Transverse colon (tissue), 4 donors: ENCODE data around the gene HTD2. TPM values are rescaled to one million over a fixed set of nuclear protein-coding genes. Genes with fewer than 3 reads are reported as not detected.

ENCODE experiments used
- DNase-seq: peaks from one replicate; pipeline ENCODE4 v3.0.0-alpha.2; 2019
- H3K27ac ChIP-seq, 4 donors: fragments of 200-600 bp; sonication (generic); 2 replicates each; pipeline ENCODE4 v1.5.1; 2016 to 2018; ENCODE audit warnings: inconsistent platforms in 4 of 4
- H3K27me3 ChIP-seq: fragments of 200-600 bp; sonication (generic); 2 replicates; pipeline ENCODE4 v1.5.1; 2017; ENCODE audit warnings: inconsistent platforms
- H3K36me3 ChIP-seq, 4 donors: fragments of 200-600 bp; sonication (generic); 2 replicates each; pipeline ENCODE4 v1.5.1; 2017 to 2019; ENCODE audit warnings: inconsistent platforms in 4 of 4
- H3K4me1 ChIP-seq, 4 donors: fragments of 200-600 bp; sonication (generic); 2 replicates each; pipeline ENCODE4 v1.5.1; 2017 to 2020; ENCODE audit warnings: inconsistent platforms in 4 of 4
- H3K4me3 ChIP-seq, 4 donors: fragments of 200-600 bp; sonication (generic); 1 replicate in 1 of 4; 2 replicates in 3 of 4; pipeline versions ENCODE4 v1.5.1 to v1.6.1; 2017 to 2019; ENCODE audit warnings: inconsistent platforms in 4 of 4
- H3K9me3 ChIP-seq, 2 donors: fragments of 200-600 bp; sonication (generic); 2 replicates each; pipeline ENCODE4 v1.5.1; 2017 to 2019; ENCODE audit warnings: inconsistent platforms in 2 of 2
- EP300 ChIP-seq: sonication (generic); formaldehyde crosslinking; IDR thresholded peaks from one replicate; pipeline ENCODE4 v1.6.1; 2017; ENCODE audit warnings: antibody characterized with exemption, low read depth
- POLR2A ChIP-seq: fragments of 450-650 bp; IDR thresholded peaks from one replicate; pipeline ENCODE4 v1.6.1; 2016; ENCODE audit warnings: antibody characterized with exemption, mild to moderate bottlenecking, moderate library complexity
- POLR2AphosphoS5 ChIP-seq, 3 donors: sonication (generic); formaldehyde crosslinking; IDR thresholded peaks; one replicate each; pipeline ENCODE4 v1.6.1; 2016; ENCODE audit warnings: antibody characterized with exemption in 3 of 3
- WGBS, 2 donors: methylation state at CpG; one replicate each; pipeline ENCODE4 v1.1.5; 2018; ENCODE audit warnings: low coverage in 1 of 2; 5-methylcytosine and 5-hydroxymethylcytosine counted together
- in situ Hi-C, 4 donors: fragments of 200-750 bp; cut with MboI; loops; one replicate each; pipeline versions ENCODE4 v1.15.0 to v1.15.1; 2017; ENCODE audit warnings: low sequenced_read_pairs in 3 of 4, low pct_ligation_motif_present in 1 of 4, low pct_unique_long_range_greater_than_20kb in 1 of 4
- intact Hi-C: fragments of 100-400 bp; cut with DNase I; formaldehyde crosslinking; loops from one replicate; pipeline ENCODE4 v1.15.1; 2023; ENCODE audit warnings: low total_unique reads
- total RNA-seq, 4 donors: library from RNA; depleted of rRNA; stranded (reverse); fragments of >200 nt; gene quantifications; one replicate each; pipeline ENCODE4 v1.1.0, GENCODE V29; 2016
- TF ChIP-seq, protein P1 (sequence below), 5 experiments: fragments of 200-600 bp in 3 of 5; fragments of 450-650 bp in 2 of 5; sonication (generic) in 3 of 5; IDR thresholded peaks; 1 replicate in 2 of 5; 2 replicates in 3 of 5; pipeline ENCODE4 v1.5.1; 2016 to 2017; ENCODE audit warnings: antibody characterized with exemption in 5 of 5, inconsistent platforms in 3 of 5, mild to moderate bottlenecking in 2 of 5, moderate library complexity in 1 of 5

Gene HTD2
- total RNA-seq, 4 donors from 2014 or later: 11.1 to 16.9 (median 16.7) TPM; not detected in 1

GRCh38 chr3:58322793-58323192 lies 16.5 kb downstream of the HTD2 start:
- TF ChIP-seq EP300 (no peak), POLR2A (no peak), POLR2AphosphoS5 (IDR thresholded peaks at IDR 0.05) (no peak)
- TF ChIP-seq, protein P1, sequence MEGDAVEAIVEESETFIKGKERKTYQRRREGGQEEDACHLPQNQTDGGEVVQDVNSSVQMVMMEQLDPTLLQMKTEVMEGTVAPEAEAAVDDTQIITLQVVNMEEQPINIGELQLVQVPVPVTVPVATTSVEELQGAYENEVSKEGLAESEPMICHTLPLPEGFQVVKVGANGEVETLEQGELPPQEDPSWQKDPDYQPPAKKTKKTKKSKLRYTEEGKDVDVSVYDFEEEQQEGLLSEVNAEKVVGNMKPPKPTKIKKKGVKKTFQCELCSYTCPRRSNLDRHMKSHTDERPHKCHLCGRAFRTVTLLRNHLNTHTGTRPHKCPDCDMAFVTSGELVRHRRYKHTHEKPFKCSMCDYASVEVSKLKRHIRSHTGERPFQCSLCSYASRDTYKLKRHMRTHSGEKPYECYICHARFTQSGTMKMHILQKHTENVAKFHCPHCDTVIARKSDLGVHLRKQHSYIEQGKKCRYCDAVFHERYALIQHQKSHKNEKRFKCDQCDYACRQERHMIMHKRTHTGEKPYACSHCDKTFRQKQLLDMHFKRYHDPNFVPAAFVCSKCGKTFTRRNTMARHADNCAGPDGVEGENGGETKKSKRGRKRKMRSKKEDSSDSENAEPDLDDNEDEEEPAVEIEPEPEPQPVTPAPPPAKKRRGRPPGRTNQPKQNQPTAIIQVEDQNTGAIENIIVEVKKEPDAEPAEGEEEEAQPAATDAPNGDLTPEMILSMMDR (IDR thresholded peaks at IDR 0.05): no peak
- H3K36me3 ChIP-seq: peaks cover 0 to 7% (median 0%) of the 10 kb centered on the region in 4 donors
- H3K4me1 ChIP-seq: peaks cover 3 to 12% (median 10%) of the 10 kb centered on the region in 4 donors
- intact Hi-C loops (no loop called here), in situ Hi-C loops (loop anchor here in 3 of 4 donors (5.0 to 25.0 kb wide), 4 partner anchors 92 to 215 kb away; partner anchors contain the start of gene ACOX2 (in 2 of the 3))
- 67 to 70% methylated on average over 1 of the region's 1 CpG for WGBS, 2 donors
- H3K27ac ChIP-seq: no peak overlapping the region
- H3K4me3 ChIP-seq: no peak overlapping the region
- H3K27me3 ChIP-seq: no peaks in the 10 kb centered on the region
- H3K9me3 ChIP-seq: no peaks in the 10 kb centered on the region
- no peak for DNase-seq

DNA sequence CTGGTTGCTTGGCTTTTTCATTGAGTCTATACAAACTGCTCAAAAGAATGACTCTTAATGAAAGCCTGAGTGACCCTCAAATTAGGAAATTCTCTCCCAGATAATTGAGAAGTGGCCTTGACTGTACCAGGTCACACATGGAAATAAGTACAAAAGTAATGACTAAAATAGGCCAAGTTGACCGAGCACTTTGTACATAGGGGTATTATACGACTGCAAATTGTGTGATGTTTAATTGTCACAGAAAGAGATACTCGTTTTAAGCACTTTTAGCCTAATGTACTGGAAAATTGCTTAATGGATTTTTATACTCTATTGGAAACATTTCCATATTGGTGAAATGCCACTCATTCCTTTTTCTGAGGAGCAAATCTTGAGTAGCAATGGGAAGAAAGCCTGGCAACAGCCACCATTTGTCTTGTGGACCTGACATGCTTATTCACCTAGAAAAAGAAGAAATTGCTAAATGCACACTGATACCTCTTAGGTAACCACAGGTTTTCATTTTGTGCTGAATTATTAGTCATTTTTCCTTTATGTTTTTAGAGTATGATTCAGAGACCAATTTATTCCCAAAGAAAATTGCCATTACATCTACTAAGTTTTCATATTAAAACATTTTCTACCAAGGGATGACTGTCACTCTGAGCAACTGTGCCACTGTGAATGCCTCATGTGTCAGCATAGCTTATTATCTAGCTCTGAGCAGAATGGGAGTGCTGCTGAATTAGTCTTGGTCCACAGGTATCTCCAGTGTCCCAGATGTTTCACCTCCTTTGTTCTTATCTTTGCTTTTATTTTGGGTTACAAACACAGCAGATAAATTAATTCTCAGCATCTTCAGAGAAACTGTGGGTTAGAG lies 17.4 kb downstream of the HTD2 start:
- intact Hi-C loops: no loop called here
- DNase-seq: no peak
- no peak overlapping the region for H3K4me3 ChIP-seq
- TF ChIP-seq EP300 (no peak), POLR2A (no peak), POLR2AphosphoS5 (IDR thresholded peaks at IDR 0.05) (no peak)
- TF ChIP-seq, protein P1 (IDR thresholded peaks at IDR 0.05): no peak
- no peaks in the 10 kb centered on the region for H3K27me3 ChIP-seq
- peaks cover 3 to 12% (median 10%) of the 10 kb centered on the region in 4 donors for H3K4me1 ChIP-seq
- no peaks in the 10 kb centered on the region for H3K9me3 ChIP-seq
- no peaks in the 10 kb centered on the region for H3K36me3 ChIP-seq
- no peak overlapping the region for H3K27ac ChIP-seq
- in situ Hi-C loops: loop anchor here in 3 of 4 donors (5.0 to 25.0 kb wide), 4 partner anchors 91 to 214 kb away; partner anchors contain the start of gene ACOX2 (in 2 of the 3)
- 66 to 71% methylated on average over 2 to 3 of the region's 3 CpGs for WGBS, 2 donors

GRCh38 chr3:58324391-58325390 lies 18.4 kb downstream of the HTD2 start:
- Histone ChIP-seq H3K27me3 (no peaks in the 10 kb centered on the region), H3K27ac (peak overlapping the region in 3 of 4 donors; percentile 47 to 66 (median 65)), H3K36me3 (no peaks in the 10 kb centered on the region), H3K9me3 (no peaks in the 10 kb centered on the region), H3K4me3 (no peak overlapping the region), H3K4me1 (peaks cover 3 to 12% (median 10%) of the 10 kb centered on the region in 4 donors)
- intact Hi-C loops (no loop called here), in situ Hi-C loops (loop anchor here (5.0 to 25.0 kb wide), 5 partner anchors 88 to 213 kb away; partner anchors contain the start of gene ACOX2 (in 2 of the 4))
- 61 to 70% methylated on average over 5 to 7 of the region's 7 CpGs for WGBS, 2 donors
- DNase-seq: no peak
- TF ChIP-seq POLR2A (no peak), EP300 (no peak), POLR2AphosphoS5 (IDR thresholded peaks at IDR 0.05) (no peak)
- TF ChIP-seq, protein P1 (IDR thresholded peaks at IDR 0.05): no peak
